Islet of Langerhans (tissue), 1 donor: ENCODE data around the gene INPP5F.
"Not testable (repeated sequence)": the region's sequence is repeated elsewhere in the genome, so short reads cannot be mapped to it uniquely, and the experiment has no call there.

ENCODE experiments used
- FAIRE-seq: peaks from one replicate; lab custom pipeline; 2011; peaks lifted over from hg19 to GRCh38; lab: Jason Lieb, UNC

The INPP5F gene

DNA sequence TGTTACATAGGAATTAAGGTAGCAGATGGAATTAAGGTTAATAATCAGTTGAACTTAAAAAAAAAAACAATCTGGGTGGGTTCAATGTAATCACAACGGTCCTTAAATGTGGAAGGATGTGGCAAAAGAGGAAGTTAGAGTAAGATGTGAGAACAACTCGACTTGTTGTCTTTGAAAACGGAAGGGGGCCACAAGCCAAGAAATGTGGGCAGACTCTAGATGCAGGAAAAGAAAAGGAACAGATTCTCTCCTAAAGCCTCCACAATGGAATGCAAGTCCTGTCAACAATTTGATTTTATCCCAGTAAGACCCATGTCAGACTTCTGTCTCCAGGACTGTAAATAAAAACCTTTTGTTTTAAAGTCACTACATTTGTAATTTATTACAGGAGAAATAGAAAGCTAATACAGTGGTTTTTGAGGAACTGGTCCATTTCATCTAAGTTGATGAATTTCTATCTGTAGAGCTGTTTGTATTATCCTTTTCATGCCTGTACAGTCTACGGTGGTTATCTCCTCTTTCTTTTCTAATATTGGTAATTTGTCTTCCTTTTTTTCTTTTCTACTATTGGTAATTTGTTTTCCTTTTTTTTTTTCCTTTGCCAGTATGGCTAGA lies 138.2 kb downstream of the INPP5F start:
- no peak for FAIRE-seq

GRCh38 chr10:119865699-119866240 lies 139.9 kb downstream of the INPP5F start:
- FAIRE-seq: no peak

- no peak for FAIRE-seq
Measured at GRCh38 chr10:119867317-119867716, 141.5 kb downstream of the INPP5F start.

DNA sequence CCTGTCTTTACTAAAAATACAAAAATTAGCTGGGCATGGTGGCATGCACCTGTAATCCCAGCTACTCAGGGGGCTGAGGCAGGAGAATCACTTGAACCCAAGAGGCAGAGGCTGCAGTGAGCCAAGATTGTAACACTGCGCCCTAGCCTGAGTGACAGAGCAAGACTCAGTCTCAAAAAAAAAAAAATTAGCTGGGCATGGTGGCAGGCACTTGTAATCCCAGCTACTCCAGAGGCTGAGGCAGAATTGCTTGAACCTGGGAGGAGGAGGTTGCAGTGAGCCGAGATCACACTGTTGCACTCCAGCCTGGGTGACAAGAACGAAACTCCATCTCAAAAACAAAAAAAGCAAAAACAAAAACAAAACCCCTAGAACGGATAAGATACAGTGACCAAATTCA lies 143.5 kb downstream of the INPP5F start:
- FAIRE-seq: not testable (repeated sequence)

GRCh38 chr10:119871881-119872609 lies 146.2 kb downstream of the INPP5F start:
- FAIRE-seq: no peak

DNA sequence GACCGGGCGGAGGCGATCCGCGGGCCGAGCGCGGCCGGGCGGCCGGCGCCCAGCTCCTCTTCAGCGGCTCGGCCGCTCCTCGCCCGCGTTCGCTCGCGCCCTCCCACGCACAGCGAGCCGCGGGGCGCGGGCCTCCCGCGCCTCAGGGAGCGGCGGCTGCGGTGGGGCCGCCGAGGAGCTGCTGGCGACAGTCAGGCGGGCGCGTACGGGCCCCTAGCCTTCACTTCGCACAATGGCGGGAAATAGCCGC lies 146.7 kb downstream of the INPP5F start, which contains the start of gene MCMBP:
TSS of gene MCMBP (minus strand) at position 234 of the 250 bp plus-strand sequence. CDS start 259 bp downstream, outside the sequence.
- FAIRE-seq: no peak

GRCh38 chr10:119872860-119873681 lies 147.2 kb downstream of the INPP5F start:
- no peak for FAIRE-seq

- no peak for FAIRE-seq
Measured at GRCh38 chr10:119878524-119878923, 152.7 kb downstream of the INPP5F start.
